Measurements from ENCODE around the gene WDR89.

DNA sequence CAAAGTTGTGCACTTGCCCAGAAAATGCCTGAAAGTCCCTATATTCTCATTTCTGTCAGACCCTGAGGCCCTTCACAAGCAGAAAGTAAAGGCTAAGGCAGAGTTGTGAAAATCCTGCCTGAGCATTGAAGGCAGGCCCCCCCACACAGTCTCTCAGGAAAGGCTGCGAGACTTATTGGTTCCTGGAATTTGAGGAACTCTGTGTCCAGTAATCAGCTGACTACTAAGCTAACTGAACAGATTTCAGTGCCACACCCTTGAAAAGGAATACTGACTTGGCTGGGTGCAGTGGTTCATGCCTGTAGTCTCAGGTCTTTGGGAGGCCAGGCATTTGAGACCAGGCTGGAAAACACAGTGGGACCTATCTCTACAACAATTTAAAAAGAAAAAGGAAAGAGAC is 77.4 kb downstream of the WDR89 start:
- TF ChIP-seq CTCF (conservative IDR thresholded peaks at IDR 0.05; ENCODE audit: low read depth, low read length) (no peak), EZH2 (IDR thresholded peaks at IDR 0.05; ENCODE audit: borderline replicate concordance, low read depth, low read length, poor library complexity, severe bottlenecking) (no peak)

Measured in A673 (cell line).